HG02970 (cell line): ENCODE data around the gene ELOVL1.

ENCODE experiments used
- ATAC-seq: cut with Tn5 transposase; IDR thresholded peaks from one replicate; pipeline ENCODE4 v1.9.1; 2021; ENCODE audit warnings: mild to moderate bottlenecking, moderate library complexity, moderate number of reproducible peaks; ENCODE audit not compliant: unreplicated experiment, low FRiP score

The ELOVL1 gene

GRCh38 chr1:43331688-43332087 lies 36.1 kb downstream of the ELOVL1 start:
- no peak for ATAC-seq

GRCh38 chr1:43329995-43330751 lies 37.6 kb downstream of the ELOVL1 start:
- no peak for ATAC-seq

GRCh38 chr1:43327549-43328292 lies 40.1 kb downstream of the ELOVL1 start:
- ATAC-seq = no peak

- no peak for ATAC-seq
These were observed 42.4 kb downstream of the ELOVL1 start for GRCh38 chr1:43325381-43325780.

GRCh38 chr1:43324810-43325209 lies 43.0 kb downstream of the ELOVL1 start:
- no peak for ATAC-seq

- ATAC-seq = no peak
These were observed 45.3 kb downstream of the ELOVL1 start for GRCh38 chr1:43322506-43322905.

GRCh38 chr1:43321331-43321891 lies 46.4 kb downstream of the ELOVL1 start:
- ATAC-seq = no peak

DNA sequence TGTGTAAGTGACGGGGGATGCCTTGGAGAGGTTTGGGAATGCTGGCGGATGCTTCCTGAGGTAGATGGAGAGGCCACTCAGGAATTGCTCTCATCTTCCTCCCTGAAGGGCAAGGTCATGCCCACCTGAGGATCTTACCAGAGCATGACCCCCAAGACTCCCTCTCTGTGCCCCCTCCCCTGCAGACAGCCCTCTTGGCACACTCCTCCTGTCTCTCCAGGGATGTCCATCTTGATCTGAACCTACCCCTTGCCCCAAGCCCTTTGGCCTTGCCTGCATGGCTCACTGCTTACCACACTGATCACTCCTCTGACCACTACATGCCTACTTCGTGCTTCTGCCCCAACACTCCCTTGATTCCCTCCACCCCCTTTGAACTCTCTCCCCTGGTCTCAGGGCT lies 48.0 kb downstream of the ELOVL1 start:
- ATAC-seq = no peak

- ATAC-seq = no peak
These were observed 48.5 kb downstream of the ELOVL1 start for GRCh38 chr1:43319288-43319687.

DNA sequence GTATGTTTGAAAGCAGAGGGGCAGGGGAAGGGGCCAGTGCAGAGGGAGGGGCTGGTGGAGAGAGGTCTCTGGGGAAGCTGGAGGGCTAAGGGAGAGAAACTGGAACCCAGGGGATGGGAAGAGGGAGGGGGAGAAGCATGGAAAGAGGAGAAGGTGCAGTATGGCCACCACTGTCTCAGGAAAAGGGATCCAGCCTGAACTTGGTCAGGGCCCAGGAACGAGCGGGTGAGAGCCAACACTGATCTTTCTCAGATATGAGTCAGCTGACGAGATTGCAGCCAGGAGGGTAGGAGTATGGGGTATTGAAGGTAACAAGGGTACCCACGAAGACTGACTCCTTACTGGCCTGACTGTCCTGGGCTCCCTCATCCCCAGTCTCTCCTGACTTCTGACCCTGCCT lies 49.0 kb downstream of the ELOVL1 start:
- ATAC-seq = no peak

- ATAC-seq = no peak
These were observed 49.9 kb downstream of the ELOVL1 start for GRCh38 chr1:43317817-43318471.

- no peak for ATAC-seq
These were observed 50.9 kb downstream of the ELOVL1 start for GRCh38 chr1:43316738-43317520.

DNA sequence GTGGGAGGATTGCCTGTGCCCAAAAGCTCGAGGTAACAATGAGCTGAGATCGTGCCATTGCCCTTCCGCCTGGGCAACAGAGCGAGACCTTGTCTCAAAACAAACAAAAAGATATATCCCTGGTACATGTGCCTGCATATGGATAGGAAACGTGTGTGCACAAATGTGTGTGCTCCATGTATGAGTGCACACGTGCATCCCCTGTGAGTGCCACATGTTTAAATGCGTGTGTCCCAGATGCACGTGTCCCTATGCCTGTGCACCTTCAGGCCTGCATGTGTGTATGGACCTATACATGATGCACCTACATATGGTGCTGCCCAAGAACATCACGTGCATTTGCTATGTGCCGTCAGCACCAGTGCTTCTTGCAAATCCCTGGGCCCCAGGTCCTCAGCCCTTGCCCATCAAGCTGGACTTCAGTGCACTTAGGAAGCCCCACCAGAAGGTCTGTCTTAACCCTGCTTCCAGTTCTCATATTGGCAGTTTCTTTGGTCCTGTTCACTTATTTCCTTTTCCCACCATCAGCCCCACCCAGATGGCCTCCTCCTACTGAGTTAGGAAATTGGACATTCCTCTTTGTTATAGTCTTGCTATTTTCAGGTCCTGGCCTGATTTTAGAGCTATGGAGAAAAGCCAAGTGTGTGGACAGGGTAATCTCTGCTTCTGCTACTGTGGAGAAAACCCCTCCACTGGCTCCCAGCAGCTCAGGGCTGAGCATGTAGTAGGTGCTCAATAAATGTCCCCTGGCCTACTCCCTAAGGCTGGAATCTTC lies 51.7 kb downstream of the ELOVL1 start:
- ATAC-seq = no peak

DNA sequence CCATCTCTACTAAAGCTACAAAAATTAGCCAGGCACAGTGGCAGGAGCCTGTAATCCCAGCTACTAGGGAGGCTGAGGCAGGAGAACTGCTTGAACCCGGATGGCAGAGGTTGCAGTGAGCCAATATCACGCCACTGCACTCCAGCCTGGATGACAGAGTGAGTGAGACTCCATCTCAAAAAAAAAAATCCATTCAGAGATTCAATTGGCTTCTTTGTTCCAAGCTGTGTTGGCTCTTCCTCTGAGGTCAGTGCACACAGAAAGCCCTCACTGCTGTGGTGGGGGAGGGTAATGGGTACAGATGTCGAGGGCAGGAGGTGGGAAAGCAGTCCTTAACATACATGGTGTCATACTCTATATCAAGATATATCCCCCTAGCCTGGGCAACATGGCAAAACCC lies 52.3 kb downstream of the ELOVL1 start:
- ATAC-seq = no peak

- no peak for ATAC-seq
These were observed 53.6 kb downstream of the ELOVL1 start for GRCh38 chr1:43314233-43314632.

GRCh38 chr1:43313771-43314170 lies 54.0 kb downstream of the ELOVL1 start:
- no peak for ATAC-seq
